Thoracic aorta (tissue), 2 donors: ENCODE data around the gene SYCP3. TPM values are rescaled to one million over a fixed set of nuclear protein-coding genes. Genes with fewer than 3 reads are reported as not detected.

Experiments
- ATAC-seq: fragments of 150-250 bp; one replicate; pipeline ENCODE4 v1.8.0; 2017; ENCODE audit warnings: low read depth; ENCODE audit not compliant: insufficient number of reproducible peaks, low FRiP score
- DNase-seq: peaks from one replicate; pipeline ENCODE4 v3.0.0-alpha.2; 2020; ENCODE audit warnings: low spot score
- H3K27ac ChIP-seq, 2 donors: fragments of 200-600 bp; sonication (generic); 1 replicate in 1 of 2; 2 replicates in 1 of 2; pipeline ENCODE4 v1.5.1; 2016; ENCODE audit warnings: mild to moderate bottlenecking in 2 of 2, moderate library complexity in 2 of 2
- H3K27me3 ChIP-seq: fragments of 200-600 bp; sonication (generic); replicated peaks from 2 replicates; pipeline ENCODE4 v1.6.0; 2016; ENCODE audit warnings: mild to moderate bottlenecking; ENCODE audit not compliant: insufficient read depth
- H3K36me3 ChIP-seq: fragments of 200-600 bp; sonication (generic); one replicate; pipeline ENCODE4 v1.5.1; 2016
- H3K4me1 ChIP-seq, 2 donors: fragments of 200-600 bp; sonication (generic); 1 replicate in 1 of 2; 2 replicates in 1 of 2; pipeline versions ENCODE4 v1.5.1 to v1.6.0; 2016; ENCODE audit warnings: low read depth in 2 of 2, mild to moderate bottlenecking in 1 of 2; ENCODE audit not compliant: control insufficient read depth in 1 of 2
- H3K4me3 ChIP-seq: fragments of 200-600 bp; sonication (generic); 2 replicates; pipeline ENCODE4 v1.5.1; 2016; ENCODE audit warnings: mild to moderate bottlenecking
- H3K9me3 ChIP-seq: fragments of 200-600 bp; sonication (generic); 2 replicates; pipeline ENCODE4 v1.5.1; 2016
- CTCF ChIP-seq: fragments of 200-600 bp; sonication (generic); IDR thresholded peaks from one replicate; pipeline ENCODE4 v1.5.1; 2019; ENCODE audit warnings: antibody characterized with exemption
- total RNA-seq, 2 donors: library from RNA; depleted of rRNA; stranded (reverse); fragments of >200 nt; gene quantifications; one replicate each; pipeline versions ENCODE4 v1.1.0 to v1.2.3, GENCODE V29; 2016

SYCP3 gene
- total RNA-seq, 2 donors from 2014 or later = not detected

- H3K9me3 ChIP-seq = no peaks in the 10 kb centered on the region
- no peaks in the 10 kb centered on the region for H3K27me3 ChIP-seq
- ATAC-seq = no peak
- H3K4me3 ChIP-seq = peak overlapping the region; percentile 85
- H3K36me3 ChIP-seq = no peaks in the 10 kb centered on the region
- peak overlapping the region; percentile 82 to 86 for H3K27ac ChIP-seq
- peaks cover 9 to 47% of the 10 kb centered on the region in 2 donors for H3K4me1 ChIP-seq
- no peak for TF ChIP-seq CTCF
- no peak for DNase-seq
These were observed 40.4 kb downstream of the SYCP3 start for GRCh38 chr12:101698800-101699347.

- TF ChIP-seq CTCF = no peak
These were observed 41.1 kb downstream of the SYCP3 start for GRCh38 chr12:101697930-101698799.

DNA sequence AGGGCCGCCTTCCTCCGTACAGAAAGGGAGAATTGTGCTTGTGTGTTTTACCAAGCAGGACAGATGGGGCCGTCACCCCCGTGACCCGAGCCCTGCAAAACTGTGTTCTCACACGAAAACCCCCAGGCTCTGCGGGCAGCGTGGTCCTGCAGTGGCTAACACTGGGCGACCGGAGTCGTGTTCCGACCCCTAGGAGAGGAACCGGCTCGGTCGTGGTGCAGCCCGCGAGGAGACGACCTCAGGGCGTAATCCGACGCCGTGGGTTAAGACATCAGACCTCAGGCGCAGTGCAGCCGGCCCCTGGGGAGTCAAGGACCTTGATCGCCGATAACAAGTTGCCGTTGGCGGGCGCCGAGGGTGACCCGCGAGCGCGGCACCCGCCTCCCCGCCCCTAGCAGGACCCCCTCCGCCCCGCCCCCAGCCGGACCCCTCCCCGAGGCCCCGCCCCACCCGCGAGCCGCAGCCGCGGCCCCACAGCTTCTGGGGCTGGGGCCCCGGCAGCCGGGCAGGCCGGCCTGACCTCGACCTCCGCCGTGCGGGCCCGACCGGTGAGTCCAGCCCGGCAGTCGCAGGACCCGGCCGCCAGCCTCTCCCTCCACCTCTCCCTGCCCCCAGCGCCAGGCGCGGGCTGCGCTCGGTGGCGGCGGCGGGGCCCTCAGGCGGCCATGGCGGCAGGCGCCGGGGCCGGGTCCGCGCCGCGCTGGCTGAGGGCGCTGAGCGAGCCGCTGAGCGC, 41.9 kb downstream of the SYCP3 start, which contains the start of gene CHPT1:
Gene CHPT1 (plus strand): TSS at position 444 of the 733 bp plus-strand sequence. CDS start 222 bp downstream, at position 666.
- no peaks in the 10 kb centered on the region for H3K36me3 ChIP-seq
- no peaks in the 10 kb centered on the region for H3K9me3 ChIP-seq
- peaks cover 6 to 47% of the 10 kb centered on the region in 2 donors for H3K4me1 ChIP-seq
- peak within 1 kb of the TSS; percentile 82 to 86 for H3K27ac ChIP-seq
- no peak for TF ChIP-seq CTCF
- no peaks in the 10 kb centered on the region for H3K27me3 ChIP-seq
- DNase-seq (peak; percentile 5), ATAC-seq (peak; percentile 32)
- H3K4me3 ChIP-seq = peak within 1 kb of the TSS; percentile 85

More at GRCh38 chr12:101697930-101698799, 41.1 kb downstream of the SYCP3 start:
- Histone ChIP-seq H3K27ac (peak overlapping the region; percentile 82 to 86), H3K4me3 (peak overlapping the region; percentile 85), H3K9me3 (no peaks in the 10 kb centered on the region), H3K27me3 (no peaks in the 10 kb centered on the region), H3K4me1 (peaks cover 9 to 47% of the 10 kb centered on the region in 2 donors), H3K36me3 (no peaks in the 10 kb centered on the region)
- ATAC-seq (peak; percentile 30), DNase-seq (no peak)

DNA sequence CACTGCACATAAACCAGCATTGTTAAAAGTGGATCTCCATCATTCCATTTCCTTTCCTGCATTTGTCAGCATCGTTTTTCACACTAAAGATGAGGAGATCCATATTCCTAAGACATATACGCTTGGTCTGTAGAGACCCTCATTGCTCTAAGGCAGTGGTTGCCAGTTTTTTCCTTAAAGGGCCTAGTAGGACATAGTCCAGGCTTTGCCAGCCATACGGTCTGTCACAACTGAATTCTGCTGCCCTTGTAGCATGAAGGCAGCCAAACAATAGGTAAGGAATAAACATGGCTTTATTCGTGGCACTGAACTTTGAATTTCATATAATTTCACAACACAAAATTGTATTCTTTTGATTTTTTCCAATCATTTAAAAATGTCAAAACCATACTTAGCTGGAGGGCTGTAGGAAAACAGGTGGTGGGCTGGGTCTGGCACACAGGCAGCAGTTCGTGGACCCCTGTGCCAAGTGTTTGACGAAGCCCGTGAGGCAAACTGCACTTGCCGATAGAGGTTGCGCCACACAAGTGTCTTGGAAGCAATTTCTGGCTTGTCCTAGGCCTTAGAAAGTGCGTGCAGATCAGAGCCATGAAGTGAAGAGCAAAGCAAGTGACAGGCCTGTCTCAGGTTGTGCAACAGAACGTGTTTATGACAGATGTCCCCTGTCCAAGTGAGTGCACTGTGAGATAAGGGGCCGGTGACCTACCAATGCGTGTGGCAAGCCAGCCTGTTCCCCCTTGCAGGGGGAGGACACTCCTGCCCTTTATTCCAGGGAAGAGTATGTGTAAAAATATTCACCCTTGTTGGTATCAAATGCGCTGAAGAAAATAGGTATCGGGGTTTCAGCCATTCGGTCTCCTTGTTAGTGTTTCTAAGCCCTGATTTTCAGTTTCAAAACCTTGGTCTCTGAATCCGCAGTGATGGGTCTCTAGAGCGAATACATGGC, 42.7 kb downstream of the SYCP3 start:
- TF ChIP-seq CTCF = no peak
- H3K4me3 ChIP-seq = peak overlapping the region; percentile 85
- ATAC-seq (peak; percentile 27), DNase-seq (no peak)
- H3K36me3 ChIP-seq = no peaks in the 10 kb centered on the region
- H3K9me3 ChIP-seq = no peaks in the 10 kb centered on the region
- peaks cover 6 to 43% of the 10 kb centered on the region in 2 donors for H3K4me1 ChIP-seq
- H3K27ac ChIP-seq = peak overlapping the region; percentile 82 to 86
- H3K27me3 ChIP-seq = no peaks in the 10 kb centered on the region
